Measurements from ENCODE around the gene ANKHD1. TPM values are rescaled to one million over a fixed set of nuclear protein-coding genes. Genes with fewer than 3 reads are reported as not detected.

Gene ANKHD1
- total RNA-seq, 2 donors from 2014 or later = 69.7 to 112 TPM

- 80% methylated on average over 4 of the region's 4 CpGs for WGBS
- Histone ChIP-seq H3K4me1 (replicated peaks) (peaks cover 6% of the 10 kb centered on the region), H3K27ac (no peak overlapping the region), H3K4me3 (peak overlapping the region in 1 of 2 donors; percentile 77), H3K36me3 (no peaks in the 10 kb centered on the region), H3K27me3 (replicated peaks; ENCODE audit: insufficient read depth) (no peaks in the 10 kb centered on the region), H3K9me3 (no peaks in the 10 kb centered on the region)
- TF ChIP-seq POLR2AphosphoS5 (IDR thresholded peaks at IDR 0.05) (no peak), POLR2A (IDR thresholded peaks at IDR 0.05) (no peak), CTCF (IDR thresholded peaks at IDR 0.05) (no peak)
- no peak for DNase-seq (ENCODE audit: low spot score)
- intact Hi-C loops (cut with DNase I) = no loop called here
Measured at GRCh38 chr5:140565780-140566095, 164.1 kb downstream of the ANKHD1 start.

- intact Hi-C loops (cut with DNase I) = no loop called here
- no peaks in the 10 kb centered on the region for H3K9me3 ChIP-seq
- H3K36me3 ChIP-seq = no peaks in the 10 kb centered on the region
- no peaks in the 10 kb centered on the region for H3K27me3 ChIP-seq (replicated peaks; ENCODE audit: insufficient read depth)
- WGBS = 86% methylated on average over 5 of the region's 5 CpGs
- peaks cover 6% of the 10 kb centered on the region for H3K4me1 ChIP-seq (replicated peaks)
- no peak overlapping the region for H3K27ac ChIP-seq
- no peak for DNase-seq (ENCODE audit: low spot score)
- H3K4me3 ChIP-seq = no peak overlapping the region
- TF ChIP-seq CTCF (IDR thresholded peaks at IDR 0.05) (no peak), POLR2AphosphoS5 (IDR thresholded peaks at IDR 0.05) (no peak), POLR2A (IDR thresholded peaks at IDR 0.05) (no peak)
Measured at GRCh38 chr5:140566665-140567064, 165.0 kb downstream of the ANKHD1 start.

GRCh38 chr5:140567136-140567818 lies 165.6 kb downstream of the ANKHD1 start:
- Histone ChIP-seq H3K4me1 (replicated peaks) (peaks cover 6% of the 10 kb centered on the region), H3K4me3 (no peak overlapping the region), H3K9me3 (no peaks in the 10 kb centered on the region), H3K27me3 (replicated peaks; ENCODE audit: insufficient read depth) (no peaks in the 10 kb centered on the region), H3K27ac (no peak overlapping the region), H3K36me3 (no peaks in the 10 kb centered on the region)
- WGBS = 90% methylated on average over 22 of the region's 22 CpGs
- TF ChIP-seq CTCF (IDR thresholded peaks at IDR 0.05) = no peak
- TF ChIP-seq POLR2AphosphoS5 (IDR thresholded peaks at IDR 0.05) = no peak
- TF ChIP-seq POLR2A (IDR thresholded peaks at IDR 0.05) = no peak
- no peak for DNase-seq (ENCODE audit: low spot score)
- intact Hi-C loops (cut with DNase I) = no loop called here

- Histone ChIP-seq H3K36me3 (no peaks in the 10 kb centered on the region), H3K9me3 (no peaks in the 10 kb centered on the region), H3K27me3 (replicated peaks; ENCODE audit: insufficient read depth) (no peaks in the 10 kb centered on the region), H3K4me3 (no peak overlapping the region), H3K4me1 (replicated peaks) (peaks cover 6% of the 10 kb centered on the region), H3K27ac (peak overlapping the region in 1 of 2 donors; percentile 45)
- intact Hi-C loops (cut with DNase I) = no loop called here
- DNase-seq (ENCODE audit: low spot score) = no peak
- TF ChIP-seq POLR2AphosphoS5 (IDR thresholded peaks at IDR 0.05) (no peak), POLR2A (IDR thresholded peaks at IDR 0.05) (no peak), CTCF (IDR thresholded peaks at IDR 0.05) (no peak)
- 93% methylated on average over 13 of the region's 13 CpGs for WGBS
Measured at GRCh38 chr5:140567871-140568270, 166.2 kb downstream of the ANKHD1 start.

GRCh38 chr5:140568443-140569063 lies 166.9 kb downstream of the ANKHD1 start:
- WGBS = 100% methylated on average over 2 of the region's 2 CpGs
- no peaks in the 10 kb centered on the region for H3K36me3 ChIP-seq
- H3K9me3 ChIP-seq = no peaks in the 10 kb centered on the region
- peak overlapping the region; percentile 45 to 60 for H3K27ac ChIP-seq
- H3K27me3 ChIP-seq (replicated peaks; ENCODE audit: insufficient read depth) = no peaks in the 10 kb centered on the region
- no peak for DNase-seq (ENCODE audit: low spot score)
- peaks cover 6% of the 10 kb centered on the region for H3K4me1 ChIP-seq (replicated peaks)
- H3K4me3 ChIP-seq = no peak overlapping the region
- TF ChIP-seq CTCF (IDR thresholded peaks at IDR 0.05) (no peak), POLR2A (IDR thresholded peaks at IDR 0.05) (no peak), POLR2AphosphoS5 (IDR thresholded peaks at IDR 0.05) (no peak)
- intact Hi-C loops (cut with DNase I) = no loop called here

All from prostate gland (tissue), 2 donors.